ENCODE results near the gene USP11. TPM values are rescaled to one million over a fixed set of nuclear protein-coding genes. Genes with fewer than 3 reads are reported as not detected.

Gene USP11
- total RNA-seq, 6 donors from 2014 or later = 42.9 to 103 (median 60.0) TPM

- H3K36me3 ChIP-seq = peaks cover 9 to 100% (median 67%) of the 10 kb centered on the region in 4 donors
- H3K27me3 ChIP-seq = no peaks in the 10 kb centered on the region
- H3K9me3 ChIP-seq = no peaks in the 10 kb centered on the region
- 87 to 96% methylated on average over 3 to 12 of the region's 12 CpGs for WGBS, 2 donors
- TF ChIP-seq EP300 (IDR thresholded peaks at IDR 0.05) (no peak), CTCF (IDR thresholded peaks at IDR 0.05) (no peak), POLR2AphosphoS5 (IDR thresholded peaks at IDR 0.05) (no peak), POLR2A (IDR thresholded peaks at IDR 0.05) (no peak)
- no peak overlapping the region for H3K4me3 ChIP-seq
- H3K27ac ChIP-seq = no peak overlapping the region
- no peak for ATAC-seq (ENCODE audit: low FRiP score in 2 of 2)
- H3K4me1 ChIP-seq = no peaks in the 10 kb centered on the region
- no peak for DNase-seq
Observed at GRCh38 chrX:47208108-47208507, 24.7 kb upstream of the USP11 start.

- no peak overlapping the region for H3K27ac ChIP-seq
- 80 to 92% methylated on average over 1 to 16 of the region's 16 CpGs for WGBS, 2 donors
- H3K27me3 ChIP-seq = no peaks in the 10 kb centered on the region
- ATAC-seq (ENCODE audit: low FRiP score in 2 of 2) = no peak
- DNase-seq = no peak
- H3K4me3 ChIP-seq = no peak overlapping the region
- no peaks in the 10 kb centered on the region for H3K4me1 ChIP-seq
- TF ChIP-seq CTCF (IDR thresholded peaks at IDR 0.05) = no peak
- peaks cover 7 to 100% (median 69%) of the 10 kb centered on the region in 4 donors for H3K36me3 ChIP-seq
- no peaks in the 10 kb centered on the region for H3K9me3 ChIP-seq
Observed at GRCh38 chrX:47209508-47210238, 23.1 kb upstream of the USP11 start.

- TF ChIP-seq POLR2A (IDR thresholded peaks at IDR 0.05) = no peak
- TF ChIP-seq EP300 (IDR thresholded peaks at IDR 0.05) = no peak
- TF ChIP-seq CTCF (IDR thresholded peaks at IDR 0.05) = no peak
- TF ChIP-seq POLR2AphosphoS5 (IDR thresholded peaks at IDR 0.05) = no peak
- Histone ChIP-seq H3K36me3 (peaks cover 7 to 100% (median 67%) of the 10 kb centered on the region in 4 donors), H3K9me3 (no peaks in the 10 kb centered on the region), H3K27ac (no peak overlapping the region), H3K4me3 (no peak overlapping the region), H3K4me1 (no peaks in the 10 kb centered on the region), H3K27me3 (no peaks in the 10 kb centered on the region)
- DNase-seq = no peak
- 81 to 97% methylated on average over 3 to 15 of the region's 15 CpGs for WGBS, 2 donors
- ATAC-seq (ENCODE audit: low FRiP score in 2 of 2) = no peak
Observed at GRCh38 chrX:47210661-47211425, 22.0 kb upstream of the USP11 start.

DNA sequence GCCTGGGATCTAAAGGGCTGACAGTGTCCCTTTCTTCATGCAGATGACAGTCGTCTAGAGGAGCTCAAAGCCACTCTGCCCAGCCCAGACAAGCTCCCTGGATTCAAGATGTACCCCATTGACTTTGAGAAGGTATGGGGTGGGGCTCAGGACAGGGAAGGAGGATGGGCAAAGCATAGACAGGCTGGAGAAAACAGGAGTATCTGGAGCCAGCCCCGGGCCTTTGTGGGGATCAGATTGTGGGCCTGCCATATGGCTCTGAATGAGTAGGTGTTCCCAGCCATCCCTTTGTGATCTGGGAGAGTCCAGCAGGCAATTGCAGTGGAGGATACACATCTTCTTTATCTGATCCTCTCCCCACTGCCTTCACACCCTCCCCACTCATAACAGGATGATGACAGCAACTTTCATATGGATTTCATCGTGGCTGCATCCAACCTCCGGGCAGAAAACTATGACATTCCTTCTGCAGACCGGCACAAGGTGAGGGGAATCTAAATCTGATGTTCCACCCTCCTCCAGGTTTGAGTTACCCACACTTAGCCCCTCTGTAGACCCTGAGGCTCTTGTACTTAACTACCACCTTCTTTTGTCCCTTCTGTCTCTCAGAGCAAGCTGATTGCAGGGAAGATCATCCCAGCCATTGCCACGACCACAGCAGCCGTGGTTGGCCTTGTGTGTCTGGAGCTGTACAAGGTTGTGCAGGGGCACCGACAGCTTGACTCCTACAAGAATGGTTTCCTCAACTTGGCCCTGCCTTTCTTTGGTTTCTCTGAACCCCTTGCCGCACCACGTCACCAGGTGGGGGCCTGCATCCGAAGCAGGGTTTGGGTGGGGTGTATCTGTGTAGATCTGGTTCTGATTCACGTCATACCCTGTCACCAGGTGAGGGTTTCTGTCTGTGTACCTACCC is 20.2 kb upstream of the USP11 start:
- WGBS, 2 donors = 93 to 95% methylated on average over 9 to 12 of the region's 12 CpGs
- H3K36me3 ChIP-seq = peaks cover 7 to 90% (median 57%) of the 10 kb centered on the region in 4 donors
- ATAC-seq (ENCODE audit: low FRiP score in 2 of 2) = no peak
- DNase-seq = no peak
- H3K4me1 ChIP-seq = peaks cover 0 to 11% (median 6%) of the 10 kb centered on the region in 4 donors
- TF ChIP-seq POLR2A (IDR thresholded peaks at IDR 0.05) (no peak), CTCF (IDR thresholded peaks at IDR 0.05) (no peak), POLR2AphosphoS5 (IDR thresholded peaks at IDR 0.05) (no peak), EP300 (IDR thresholded peaks at IDR 0.05) (no peak)
- no peaks in the 10 kb centered on the region for H3K9me3 ChIP-seq
- no peaks in the 10 kb centered on the region for H3K27me3 ChIP-seq
- H3K4me3 ChIP-seq = no peak overlapping the region
- H3K27ac ChIP-seq = no peak overlapping the region

All from upper lobe of left lung (tissue), 6 donors.